ENCODE data around the gene LRRC4C.

LRRC4C gene

DNA sequence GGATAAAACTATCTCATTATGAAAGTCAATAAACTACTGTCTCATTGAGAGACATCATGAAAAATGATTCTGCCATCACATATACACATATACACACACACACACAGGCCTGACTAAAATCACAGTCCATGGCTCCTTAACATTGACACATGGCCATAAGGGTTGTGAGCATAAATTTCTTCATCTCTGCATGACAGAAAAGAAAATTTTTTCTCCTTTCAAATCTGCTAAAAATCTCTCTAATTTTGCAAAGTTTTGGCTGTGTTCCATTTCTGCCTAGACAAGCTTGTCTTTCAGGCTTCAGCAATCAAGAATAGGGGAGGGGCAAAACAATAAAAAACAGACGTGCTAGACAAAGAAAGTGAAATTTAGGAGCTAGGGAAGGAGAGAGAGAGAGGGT is 324.5 kb downstream of the LRRC4C start:
- Histone ChIP-seq H3K9me3 (ENCODE audit: severe bottlenecking) (no peaks in the 10 kb centered on the region), H3K4me3 (ENCODE audit: severe bottlenecking) (no peak overlapping the region), H3K27me3 (ENCODE audit: insufficient read depth, poor library complexity, severe bottlenecking) (no peaks in the 10 kb centered on the region), H3K27ac (ENCODE audit: poor library complexity, severe bottlenecking) (no peak overlapping the region), H3K4me1 (ENCODE audit: insufficient read depth, poor library complexity, severe bottlenecking) (no peaks in the 10 kb centered on the region), H3K36me3 (ENCODE audit: low read depth) (no peaks in the 10 kb centered on the region)
- DNase-seq (ENCODE audit: low spot score) (no peak), ATAC-seq (ENCODE audit: low read depth) (no peak)
- TF ChIP-seq, protein P1, sequence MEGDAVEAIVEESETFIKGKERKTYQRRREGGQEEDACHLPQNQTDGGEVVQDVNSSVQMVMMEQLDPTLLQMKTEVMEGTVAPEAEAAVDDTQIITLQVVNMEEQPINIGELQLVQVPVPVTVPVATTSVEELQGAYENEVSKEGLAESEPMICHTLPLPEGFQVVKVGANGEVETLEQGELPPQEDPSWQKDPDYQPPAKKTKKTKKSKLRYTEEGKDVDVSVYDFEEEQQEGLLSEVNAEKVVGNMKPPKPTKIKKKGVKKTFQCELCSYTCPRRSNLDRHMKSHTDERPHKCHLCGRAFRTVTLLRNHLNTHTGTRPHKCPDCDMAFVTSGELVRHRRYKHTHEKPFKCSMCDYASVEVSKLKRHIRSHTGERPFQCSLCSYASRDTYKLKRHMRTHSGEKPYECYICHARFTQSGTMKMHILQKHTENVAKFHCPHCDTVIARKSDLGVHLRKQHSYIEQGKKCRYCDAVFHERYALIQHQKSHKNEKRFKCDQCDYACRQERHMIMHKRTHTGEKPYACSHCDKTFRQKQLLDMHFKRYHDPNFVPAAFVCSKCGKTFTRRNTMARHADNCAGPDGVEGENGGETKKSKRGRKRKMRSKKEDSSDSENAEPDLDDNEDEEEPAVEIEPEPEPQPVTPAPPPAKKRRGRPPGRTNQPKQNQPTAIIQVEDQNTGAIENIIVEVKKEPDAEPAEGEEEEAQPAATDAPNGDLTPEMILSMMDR (IDR thresholded peaks at IDR 0.05; ENCODE audit: poor library complexity, severe bottlenecking), result no peak

GRCh38 chr11:41133023-41133422 is 326.4 kb downstream of the LRRC4C start:
- no peak for ATAC-seq (ENCODE audit: low read depth)
- no peak overlapping the region for H3K4me3 ChIP-seq (ENCODE audit: severe bottlenecking)
- TF ChIP-seq, protein P1 (IDR thresholded peaks at IDR 0.05; ENCODE audit: poor library complexity, severe bottlenecking), result no peak
- no peaks in the 10 kb centered on the region for H3K27me3 ChIP-seq (ENCODE audit: insufficient read depth, poor library complexity, severe bottlenecking)
- H3K4me1 ChIP-seq (ENCODE audit: insufficient read depth, poor library complexity, severe bottlenecking), result no peaks in the 10 kb centered on the region
- no peaks in the 10 kb centered on the region for H3K9me3 ChIP-seq (ENCODE audit: severe bottlenecking)
- no peak for DNase-seq (ENCODE audit: low spot score)
- H3K36me3 ChIP-seq (ENCODE audit: low read depth), result no peaks in the 10 kb centered on the region
- H3K27ac ChIP-seq (ENCODE audit: poor library complexity, severe bottlenecking), result no peak overlapping the region

- no peak for ATAC-seq (ENCODE audit: low read depth)
- Histone ChIP-seq H3K9me3 (ENCODE audit: severe bottlenecking) (no peaks in the 10 kb centered on the region), H3K36me3 (ENCODE audit: low read depth) (no peaks in the 10 kb centered on the region), H3K27ac (ENCODE audit: poor library complexity, severe bottlenecking) (no peak overlapping the region), H3K27me3 (ENCODE audit: insufficient read depth, poor library complexity, severe bottlenecking) (no peaks in the 10 kb centered on the region), H3K4me1 (ENCODE audit: insufficient read depth, poor library complexity, severe bottlenecking) (no peaks in the 10 kb centered on the region), H3K4me3 (ENCODE audit: severe bottlenecking) (no peak overlapping the region)
- TF ChIP-seq, protein P1 (IDR thresholded peaks at IDR 0.05; ENCODE audit: poor library complexity, severe bottlenecking), result no peak
- DNase-seq (ENCODE audit: low spot score), result no peak
These were observed 337.9 kb downstream of the LRRC4C start for GRCh38 chr11:41121600-41121999.

GRCh38 chr11:41119484-41119883 is 340.0 kb downstream of the LRRC4C start:
- Histone ChIP-seq H3K36me3 (ENCODE audit: low read depth) (no peaks in the 10 kb centered on the region), H3K27me3 (ENCODE audit: insufficient read depth, poor library complexity, severe bottlenecking) (no peaks in the 10 kb centered on the region), H3K27ac (ENCODE audit: poor library complexity, severe bottlenecking) (no peak overlapping the region), H3K9me3 (ENCODE audit: severe bottlenecking) (no peaks in the 10 kb centered on the region), H3K4me1 (ENCODE audit: insufficient read depth, poor library complexity, severe bottlenecking) (no peaks in the 10 kb centered on the region), H3K4me3 (ENCODE audit: severe bottlenecking) (no peak overlapping the region)
- no peak for DNase-seq (ENCODE audit: low spot score)
- TF ChIP-seq, protein P1 (IDR thresholded peaks at IDR 0.05; ENCODE audit: poor library complexity, severe bottlenecking), result no peak
- ATAC-seq (ENCODE audit: low read depth), result no peak

- TF ChIP-seq, protein P1 (IDR thresholded peaks at IDR 0.05; ENCODE audit: poor library complexity, severe bottlenecking), result no peak
- H3K36me3 ChIP-seq (ENCODE audit: low read depth), result no peaks in the 10 kb centered on the region
- no peak overlapping the region for H3K27ac ChIP-seq (ENCODE audit: poor library complexity, severe bottlenecking)
- no peaks in the 10 kb centered on the region for H3K9me3 ChIP-seq (ENCODE audit: severe bottlenecking)
- H3K27me3 ChIP-seq (ENCODE audit: insufficient read depth, poor library complexity, severe bottlenecking), result no peaks in the 10 kb centered on the region
- ATAC-seq (ENCODE audit: low read depth), result no peak
- no peak for DNase-seq (ENCODE audit: low spot score)
- H3K4me1 ChIP-seq (ENCODE audit: insufficient read depth, poor library complexity, severe bottlenecking), result no peaks in the 10 kb centered on the region
- no peak overlapping the region for H3K4me3 ChIP-seq (ENCODE audit: severe bottlenecking)
These were observed 340.9 kb downstream of the LRRC4C start for GRCh38 chr11:41118521-41118920.
